ACC112 (cell line): ENCODE data around the gene ATXN7L3B.

ENCODE experiments used
- H2AFZ ChIP-seq: fragments of 200-600 bp; sonication (generic); one replicate; pipeline ENCODE4 v1.6.0; 2017; ENCODE audit warnings: antibody characterized with exemption, low read length; ENCODE audit not compliant: unreplicated experiment
- H3K27ac ChIP-seq: fragments of 200-600 bp; sonication (generic); 2 replicates; pipeline ENCODE4 v1.5.1; 2014; ENCODE audit warnings: low read depth, mild to moderate bottlenecking, antibody characterized with exemption, low read length, moderate library complexity
- H3K27me3 ChIP-seq: fragments of 200-600 bp; sonication (generic); 2 replicates; pipeline ENCODE4 v1.6.1; 2014; ENCODE audit warnings: mild to moderate bottlenecking, antibody characterized with exemption, low read length, moderate library complexity, mixed read lengths; ENCODE audit not compliant: insufficient read depth
- H3K36me3 ChIP-seq: fragments of 200-600 bp; sonication (generic); 2 replicates; pipeline ENCODE4 v1.6.1; 2016; ENCODE audit warnings: mild to moderate bottlenecking, antibody characterized with exemption, low read length, moderate library complexity, mixed read lengths; ENCODE audit not compliant: insufficient read depth
- H3K4me1 ChIP-seq: fragments of 200-600 bp; sonication (generic); one replicate; pipeline ENCODE4 v1.6.1; 2016; ENCODE audit warnings: low read length, mixed read lengths; ENCODE audit not compliant: insufficient read depth, unreplicated experiment, control insufficient read depth
- H3K4me3 ChIP-seq: fragments of 200-600 bp; sonication (generic); 2 replicates; pipeline ENCODE4 v1.5.1; 2014; ENCODE audit warnings: mild to moderate bottlenecking, low read depth, low read length
- H3K79me2 ChIP-seq: fragments of 200-600 bp; sonication (generic); one replicate; pipeline ENCODE4 v1.6.0; 2016; ENCODE audit warnings: low read length; ENCODE audit not compliant: control insufficient read depth, unreplicated experiment, insufficient read depth

The ATXN7L3B gene

DNA sequence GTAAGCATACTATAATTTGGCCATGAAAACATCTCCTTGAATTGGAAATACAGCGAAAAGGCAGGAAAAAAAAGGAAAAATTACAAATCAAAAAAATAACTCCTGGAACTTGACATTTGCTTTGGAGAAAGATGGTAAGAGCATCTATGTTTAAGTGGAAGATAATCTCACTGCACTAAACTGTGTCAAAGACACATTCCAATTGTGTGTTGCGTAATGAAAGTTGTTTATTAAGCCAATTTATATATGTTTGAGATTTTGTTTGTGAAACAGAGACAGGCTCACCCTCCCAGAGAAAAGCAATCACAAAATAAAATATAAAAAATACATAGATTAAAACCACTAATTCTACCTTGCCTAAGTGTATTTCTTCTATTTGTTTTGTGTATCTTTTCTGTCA, 11.1 kb upstream of the ATXN7L3B start:
- no peaks in the 10 kb centered on the region for H3K79me2 ChIP-seq
- no peak overlapping the region for H3K27ac ChIP-seq
- no peaks in the 10 kb centered on the region for H3K4me1 ChIP-seq
- H3K36me3 ChIP-seq, result no peaks in the 10 kb centered on the region
- H2AFZ ChIP-seq, result no peak overlapping the region
- H3K27me3 ChIP-seq, result 0 out of 2 replicates have a peak, but pooled peaks cover 3% of the 10 kb centered on the region
- no peak overlapping the region for H3K4me3 ChIP-seq

GRCh38 chr12:74527491-74527890, 10.1 kb upstream of the ATXN7L3B start:
- Histone ChIP-seq H3K27me3 (0 out of 2 replicates have a peak, but pooled peaks cover 3% of the 10 kb centered on the region), H3K4me1 (no peaks in the 10 kb centered on the region), H2AFZ (no peak overlapping the region), H3K36me3 (no peaks in the 10 kb centered on the region), H3K4me3 (no peak overlapping the region), H3K27ac (no peak overlapping the region), H3K79me2 (no peaks in the 10 kb centered on the region)

GRCh38 chr12:74530676-74531075, 7.0 kb upstream of the ATXN7L3B start:
- no peaks in the 10 kb centered on the region for H3K79me2 ChIP-seq
- no peak overlapping the region for H2AFZ ChIP-seq
- no peaks in the 10 kb centered on the region for H3K4me1 ChIP-seq
- H3K36me3 ChIP-seq, result no peaks in the 10 kb centered on the region
- no peak overlapping the region for H3K4me3 ChIP-seq
- no peak overlapping the region for H3K27ac ChIP-seq
- 0 out of 2 replicates have a peak, but pooled peaks cover 3% of the 10 kb centered on the region for H3K27me3 ChIP-seq

DNA sequence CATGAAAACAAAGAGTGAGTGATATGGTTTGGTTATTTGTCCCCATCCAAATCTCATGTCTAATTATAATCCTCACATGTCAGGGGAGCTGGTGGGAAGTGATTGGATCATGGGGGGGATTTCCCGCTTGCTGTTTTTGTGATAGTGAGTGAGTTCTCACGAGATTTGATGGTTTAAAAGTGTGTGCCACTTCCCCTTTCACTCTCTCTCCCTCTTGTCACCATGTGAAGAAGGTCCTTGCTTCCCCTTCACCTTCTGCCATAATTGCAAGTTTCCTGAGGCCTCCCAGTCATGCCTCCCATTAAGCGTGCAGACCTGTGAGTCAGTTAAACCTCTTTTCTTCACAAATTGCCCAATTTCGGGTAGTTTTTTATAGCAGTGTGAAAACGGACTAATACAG, 2.1 kb upstream of the ATXN7L3B start:
- Histone ChIP-seq H3K4me3 (no peak overlapping the region), H3K27me3 (no peaks in the 10 kb centered on the region), H3K36me3 (peaks cover 11% of the 10 kb centered on the region; the same call in 1 of the 2 replicates), H3K79me2 (peaks cover 28% of the 10 kb centered on the region), H3K27ac (no peak overlapping the region), H3K4me1 (peaks cover 24% of the 10 kb centered on the region), H2AFZ (peak overlapping the region; percentile 23)

DNA sequence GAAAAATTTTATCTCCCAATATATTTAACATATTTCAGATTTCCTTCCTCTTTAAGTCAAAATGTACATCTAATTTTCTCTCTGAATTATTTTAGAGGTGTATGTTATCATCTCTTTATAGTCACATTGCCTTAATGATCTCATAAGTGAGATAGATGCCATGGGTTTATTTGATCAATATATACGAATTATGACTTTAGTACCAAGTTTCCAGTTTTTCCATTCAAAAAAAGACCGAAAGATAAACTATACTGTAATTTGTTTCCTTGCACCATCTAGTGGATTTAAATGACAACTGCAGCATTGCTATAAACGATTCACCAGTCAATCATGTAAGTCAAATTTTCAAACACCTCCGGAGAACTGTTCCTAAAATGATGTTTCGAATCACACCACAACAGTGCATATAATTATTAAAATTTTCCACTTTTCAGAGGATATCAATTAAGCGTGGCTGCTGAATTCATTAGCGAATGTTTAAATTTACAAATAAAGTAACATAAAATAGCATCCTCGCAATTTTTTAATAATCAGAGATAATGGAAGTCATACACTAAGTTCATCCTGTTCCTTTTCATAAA, 419 bp upstream of the ATXN7L3B start:
- Histone ChIP-seq H3K79me2 (peaks cover 45% of the 10 kb centered on the region), H3K36me3 (peaks cover 21% of the 10 kb centered on the region), H2AFZ (peak overlapping the region; percentile 97), H3K27ac (peak overlapping the region; percentile 86), H3K4me1 (peaks cover 33% of the 10 kb centered on the region), H3K27me3 (no peaks in the 10 kb centered on the region), H3K4me3 (peak overlapping the region; percentile 94)

- Histone ChIP-seq H3K27ac (peak overlapping the region; percentile 86; the same call in 1 of the 2 replicates), H3K27me3 (no peaks in the 10 kb centered on the region), H2AFZ (no peak overlapping the region), H3K36me3 (peaks cover 25% of the 10 kb centered on the region), H3K4me3 (peak overlapping the region; percentile 94), H3K79me2 (peaks cover 50% of the 10 kb centered on the region), H3K4me1 (peaks cover 33% of the 10 kb centered on the region)
These were observed 1.0 kb downstream of the ATXN7L3B start for GRCh38 chr12:74538491-74539258.

- H3K4me1 ChIP-seq, result peaks cover 33% of the 10 kb centered on the region
- H3K79me2 ChIP-seq, result peaks cover 50% of the 10 kb centered on the region
- H3K27me3 ChIP-seq, result no peaks in the 10 kb centered on the region
- peak overlapping the region; percentile 94 for H3K4me3 ChIP-seq
- H3K36me3 ChIP-seq, result peaks cover 25% of the 10 kb centered on the region
- no peak overlapping the region for H3K27ac ChIP-seq
- H2AFZ ChIP-seq, result no peak overlapping the region
These were observed 1.6 kb downstream of the ATXN7L3B start for GRCh38 chr12:74539261-74539660.

DNA sequence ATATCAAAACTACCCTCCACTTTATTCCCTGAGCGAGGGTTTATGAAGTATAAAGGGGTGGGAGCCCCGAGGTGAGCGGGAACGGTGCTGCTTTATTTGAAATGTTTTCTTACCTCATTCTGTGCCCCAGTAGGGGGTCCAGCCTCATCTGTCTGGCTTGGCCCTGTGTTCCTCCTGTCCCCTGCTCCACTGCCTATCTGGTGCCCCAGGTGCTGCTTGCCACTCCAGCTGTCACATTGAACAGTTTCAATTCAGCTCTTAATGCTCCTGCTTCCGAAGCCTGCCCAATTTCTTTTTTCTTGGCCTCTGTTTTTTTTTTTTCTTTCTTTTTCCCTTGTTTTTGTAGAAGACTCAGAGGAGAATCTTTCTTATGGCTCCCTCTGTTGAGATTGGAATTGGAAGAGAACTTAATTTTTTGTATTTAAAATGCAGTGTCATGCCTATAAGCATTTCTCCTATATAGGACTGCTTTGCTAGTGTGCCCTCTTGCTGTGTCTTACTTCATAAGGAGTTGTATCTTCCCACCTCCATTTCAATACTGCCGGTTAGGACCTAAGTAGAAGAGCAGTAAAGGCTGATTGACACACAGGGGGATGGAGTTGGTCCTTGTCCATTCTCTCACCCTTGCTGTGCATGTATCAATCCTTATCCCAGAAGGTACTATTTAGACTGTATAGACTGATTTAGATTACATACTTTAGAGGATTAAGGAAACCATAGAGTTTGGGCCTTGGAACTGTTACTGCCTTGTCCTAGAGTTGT, 2.3 kb downstream of the ATXN7L3B start:
- H3K4me1 ChIP-seq, result peaks cover 34% of the 10 kb centered on the region
- H3K4me3 ChIP-seq, result peak overlapping the region; percentile 94
- H2AFZ ChIP-seq, result no peak overlapping the region
- no peaks in the 10 kb centered on the region for H3K27me3 ChIP-seq
- H3K79me2 ChIP-seq, result peaks cover 50% of the 10 kb centered on the region
- H3K27ac ChIP-seq, result no peak overlapping the region
- peaks cover 25% of the 10 kb centered on the region for H3K36me3 ChIP-seq

GRCh38 chr12:74541074-74541473, 3.4 kb downstream of the ATXN7L3B start:
- Histone ChIP-seq H3K4me1 (peaks cover 40% of the 10 kb centered on the region), H3K79me2 (peaks cover 50% of the 10 kb centered on the region), H3K4me3 (peak overlapping the region; percentile 94)

DNA sequence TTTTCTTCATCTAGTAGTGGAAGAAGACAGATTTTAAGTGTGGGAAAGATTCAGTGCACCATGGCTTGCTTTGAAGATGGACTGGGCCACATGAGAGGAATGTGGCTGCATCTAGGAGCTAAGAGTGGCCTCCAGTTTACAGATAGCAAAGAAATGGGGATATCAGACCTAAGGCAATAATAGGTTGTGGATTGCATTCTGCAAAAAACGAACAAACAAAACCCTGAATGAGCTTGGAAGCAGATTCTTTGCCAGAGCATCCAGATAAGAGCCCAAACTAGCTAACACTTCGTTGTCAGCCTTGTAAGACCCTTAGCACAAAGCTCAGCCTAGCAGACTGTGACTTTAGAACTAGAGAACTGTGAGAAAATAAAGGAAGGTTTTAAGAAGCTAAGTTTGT, 9.6 kb downstream of the ATXN7L3B start:
- Histone ChIP-seq H3K4me3 (no peak overlapping the region), H3K79me2 (peaks cover 5% of the 10 kb centered on the region), H3K27ac (no peak overlapping the region), H3K27me3 (no peaks in the 10 kb centered on the region), H3K4me1 (peaks cover 7% of the 10 kb centered on the region), H3K36me3 (peaks cover 3% of the 10 kb centered on the region; the same call in 1 of the 2 replicates), H2AFZ (no peak overlapping the region)

More at GRCh38 chr12:74541074-74541473, 3.4 kb downstream of the ATXN7L3B start:
- Histone ChIP-seq H3K27me3 (no peaks in the 10 kb centered on the region), H3K27ac (no peak overlapping the region), H3K36me3 (peaks cover 25% of the 10 kb centered on the region), H2AFZ (no peak overlapping the region)
